KBM-7 (cell line): ENCODE measurements around the gene DENND5B.
"Not testable (repeated sequence)": the region's sequence is repeated elsewhere in the genome, so short reads cannot be mapped to it uniquely, and the experiment has no call there.

Source experiments
- DNase-seq: peaks from one replicate; pipeline ENCODE4 v3.0.0-alpha.2; 2015
- in situ Hi-C: fragments of 300-500 bp; cut with MboI; formaldehyde crosslinking; loops from 2 replicates; pipeline ENCODE4 v1.14.3; 2020; ENCODE audit warnings: low sequenced_read_pairs, low pct_unique_long_range_greater_than_20kb, mixed read lengths

DENND5B gene

GRCh38 chr12:31567029-31567428 lies 23.9 kb downstream of the DENND5B start:
- DNase-seq = no peak
- in situ Hi-C loops = no loop called here

- in situ Hi-C loops = no loop called here
- DNase-seq = no peak
Measured at GRCh38 chr12:31566547-31566946, 24.4 kb downstream of the DENND5B start.

GRCh38 chr12:31562594-31563328 lies 28.2 kb downstream of the DENND5B start:
- in situ Hi-C loops = no loop called here
- DNase-seq = no peak

- in situ Hi-C loops = no loop called here
- DNase-seq = no peak
Measured at GRCh38 chr12:31560516-31560915, 30.4 kb downstream of the DENND5B start.

GRCh38 chr12:31558521-31558920 lies 32.4 kb downstream of the DENND5B start:
- no peak for DNase-seq
- in situ Hi-C loops = no loop called here

- in situ Hi-C loops = no loop called here
- DNase-seq = no peak
Measured at GRCh38 chr12:31557707-31558106, 33.2 kb downstream of the DENND5B start.

- DNase-seq, in situ Hi-C loops: not testable (repeated sequence)
Measured at GRCh38 chr12:31555466-31555865, 35.5 kb downstream of the DENND5B start.

- in situ Hi-C loops, DNase-seq: not testable (repeated sequence)
Measured at GRCh38 chr12:31550590-31550989, 40.3 kb downstream of the DENND5B start.

- no peak for DNase-seq
- in situ Hi-C loops = no loop called here
Measured at GRCh38 chr12:31536672-31537071, 54.3 kb downstream of the DENND5B start.

- no peak for DNase-seq
- in situ Hi-C loops = no loop called here
Measured at GRCh38 chr12:31533470-31533869, 57.5 kb downstream of the DENND5B start.

- no peak for DNase-seq
- in situ Hi-C loops = no loop called here
Measured at GRCh38 chr12:31531893-31532292, 59.0 kb downstream of the DENND5B start.

GRCh38 chr12:31528095-31528494 lies 62.8 kb downstream of the DENND5B start:
- no peak for DNase-seq
- in situ Hi-C loops = no loop called here

- DNase-seq = no peak
- in situ Hi-C loops = no loop called here
Measured at GRCh38 chr12:31527083-31527482, 63.9 kb downstream of the DENND5B start.

- in situ Hi-C loops = no loop called here
- no peak for DNase-seq
Measured at GRCh38 chr12:31526158-31526546, 64.8 kb downstream of the DENND5B start.

GRCh38 chr12:31525496-31526157 lies 65.3 kb downstream of the DENND5B start:
- DNase-seq = no peak
- in situ Hi-C loops = no loop called here

- in situ Hi-C loops = no loop called here
- DNase-seq = no peak
Measured at GRCh38 chr12:31524791-31525495, 66.0 kb downstream of the DENND5B start.

GRCh38 chr12:31523306-31523705 lies 67.6 kb downstream of the DENND5B start:
- no peak for DNase-seq
- in situ Hi-C loops = no loop called here

GRCh38 chr12:31522607-31523006 lies 68.3 kb downstream of the DENND5B start:
- in situ Hi-C loops = no loop called here

GRCh38 chr12:31521964-31522363 lies 69.0 kb downstream of the DENND5B start:
- DNase-seq = no peak
- in situ Hi-C loops = no loop called here

More at GRCh38 chr12:31522607-31523006, 68.3 kb downstream of the DENND5B start:
- DNase-seq = no peak

- in situ Hi-C loops = no loop called here
- DNase-seq = no peak
Measured at GRCh38 chr12:31519511-31519910, 71.4 kb downstream of the DENND5B start.
